ENCODE data around the gene CPNE9. TPM values are rescaled to one million over a fixed set of nuclear protein-coding genes. Genes with fewer than 3 reads are reported as not detected.
A peak's percentile ranks its signal among the peaks of the same experiment; 100 is the strongest.

The CPNE9 gene
- total RNA-seq, 2 donors from 2014 or later, result 0.15 to 0.62 TPM

DNA sequence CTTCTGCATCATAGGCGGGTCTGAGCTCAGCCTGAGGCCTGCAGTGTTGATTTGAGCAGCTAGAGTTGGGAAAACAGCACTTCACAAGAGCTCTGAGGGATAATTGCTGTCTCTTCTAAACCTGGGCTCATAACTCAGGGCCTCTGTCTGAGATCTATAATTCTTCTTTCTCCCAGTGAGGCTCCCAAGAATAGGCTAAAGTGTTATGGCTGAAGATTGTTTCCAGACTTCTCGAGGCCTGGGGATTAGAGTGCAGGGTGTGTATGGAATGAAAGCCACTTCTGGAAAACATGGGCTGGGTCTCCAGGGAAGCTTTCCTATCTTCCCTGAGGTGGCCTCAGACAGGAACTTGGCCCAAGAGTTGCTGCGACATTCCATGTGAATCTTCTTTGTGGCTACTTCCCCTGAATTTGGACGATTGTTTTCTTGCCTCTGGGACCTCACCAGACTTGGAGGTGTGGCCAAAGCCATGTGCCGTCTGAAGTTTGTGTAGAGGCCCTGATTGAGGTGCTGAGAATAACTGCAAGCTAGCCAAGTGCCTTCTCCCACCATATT lies 27.8 kb upstream of the CPNE9 start:
- TF ChIP-seq, protein P1, sequence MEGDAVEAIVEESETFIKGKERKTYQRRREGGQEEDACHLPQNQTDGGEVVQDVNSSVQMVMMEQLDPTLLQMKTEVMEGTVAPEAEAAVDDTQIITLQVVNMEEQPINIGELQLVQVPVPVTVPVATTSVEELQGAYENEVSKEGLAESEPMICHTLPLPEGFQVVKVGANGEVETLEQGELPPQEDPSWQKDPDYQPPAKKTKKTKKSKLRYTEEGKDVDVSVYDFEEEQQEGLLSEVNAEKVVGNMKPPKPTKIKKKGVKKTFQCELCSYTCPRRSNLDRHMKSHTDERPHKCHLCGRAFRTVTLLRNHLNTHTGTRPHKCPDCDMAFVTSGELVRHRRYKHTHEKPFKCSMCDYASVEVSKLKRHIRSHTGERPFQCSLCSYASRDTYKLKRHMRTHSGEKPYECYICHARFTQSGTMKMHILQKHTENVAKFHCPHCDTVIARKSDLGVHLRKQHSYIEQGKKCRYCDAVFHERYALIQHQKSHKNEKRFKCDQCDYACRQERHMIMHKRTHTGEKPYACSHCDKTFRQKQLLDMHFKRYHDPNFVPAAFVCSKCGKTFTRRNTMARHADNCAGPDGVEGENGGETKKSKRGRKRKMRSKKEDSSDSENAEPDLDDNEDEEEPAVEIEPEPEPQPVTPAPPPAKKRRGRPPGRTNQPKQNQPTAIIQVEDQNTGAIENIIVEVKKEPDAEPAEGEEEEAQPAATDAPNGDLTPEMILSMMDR (conservative IDR thresholded peaks at IDR 0.05), result no peak
- Histone ChIP-seq H3K36me3 (ENCODE audit: control insufficient read depth, insufficient read depth, low read length) (peaks cover 85% of the 10 kb centered on the region), H3K4me1 (ENCODE audit: control insufficient read depth, insufficient read depth, low read length) (no peaks in the 10 kb centered on the region), H3K9ac (ENCODE audit: extremely low read depth, low read length, poor library complexity, severe bottlenecking) (no peak overlapping the region), H3K9me3 (ENCODE audit: control insufficient read depth, low read length) (no peaks in the 10 kb centered on the region), H3K27ac (ENCODE audit: low read depth, low read length) (no peak overlapping the region), H3K27me3 (ENCODE audit: control insufficient read depth, insufficient read depth, low read length, poor library complexity, severe bottlenecking) (no peaks in the 10 kb centered on the region), H3K4me3 (ENCODE audit: low read length) (no peak overlapping the region)
- Mint-ChIP-seq H3K27me3 (ENCODE audit: insufficient read depth) (no peaks in the 10 kb centered on the region), H3K4me3 (no peak overlapping the region), H3K36me3 (ENCODE audit: low read depth) (peaks cover 70% of the 10 kb centered on the region), H3K27ac (peak overlapping the region; percentile 48), H3K4me1 (no peaks in the 10 kb centered on the region), H3K9me3 (no peaks in the 10 kb centered on the region)
- WGBS, 2 experiments (ENCODE audit: insufficient coverage in 1 of 2, insufficient read length in 1 of 2), result 78 to 92% methylated on average over 5 of the region's 5 CpGs
- no peak for DNase-seq

DNA sequence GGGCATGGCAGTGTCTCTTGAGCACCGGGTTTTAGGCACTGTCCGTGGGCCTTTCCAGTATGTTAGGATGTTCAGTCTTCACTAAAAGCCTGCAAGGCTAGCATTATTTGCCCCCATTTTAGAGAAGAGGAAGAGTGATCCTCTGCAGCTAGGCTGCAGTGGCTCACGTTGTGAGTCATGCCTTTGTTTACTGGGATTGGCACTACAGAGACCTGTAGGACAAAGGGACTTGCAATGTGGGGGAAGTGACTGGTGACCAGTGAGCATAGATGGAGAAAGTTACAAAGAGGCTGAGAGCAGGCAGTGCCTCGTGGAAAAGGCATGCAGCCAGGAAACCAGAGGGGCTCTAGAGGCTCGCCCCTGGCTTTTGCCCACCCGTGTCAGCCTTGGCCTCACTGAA lies 26.8 kb upstream of the CPNE9 start:
- Histone ChIP-seq H3K4me3 (ENCODE audit: low read length) (no peak overlapping the region), H3K27me3 (ENCODE audit: control insufficient read depth, insufficient read depth, low read length, poor library complexity, severe bottlenecking) (no peaks in the 10 kb centered on the region), H3K9ac (ENCODE audit: extremely low read depth, low read length, poor library complexity, severe bottlenecking) (no peak overlapping the region), H3K27ac (ENCODE audit: low read depth, low read length) (no peak overlapping the region), H3K36me3 (ENCODE audit: control insufficient read depth, insufficient read depth, low read length) (peaks cover 83% of the 10 kb centered on the region), H3K4me1 (ENCODE audit: control insufficient read depth, insufficient read depth, low read length) (no peaks in the 10 kb centered on the region), H3K9me3 (ENCODE audit: control insufficient read depth, low read length) (no peaks in the 10 kb centered on the region)
- H3K36me3 Mint-ChIP-seq (ENCODE audit: low read depth), result peaks cover 65% of the 10 kb centered on the region
- no peaks in the 10 kb centered on the region for H3K27me3 Mint-ChIP-seq (ENCODE audit: insufficient read depth)
- H3K9me3 Mint-ChIP-seq, result no peaks in the 10 kb centered on the region
- WGBS, 2 experiments (ENCODE audit: insufficient coverage in 1 of 2, insufficient read length in 1 of 2), result 67 to 79% methylated on average over 4 to 6 of the region's 6 CpGs
- no peak overlapping the region for H3K4me3 Mint-ChIP-seq
- no peak for DNase-seq
- no peaks in the 10 kb centered on the region for H3K4me1 Mint-ChIP-seq
- H3K27ac Mint-ChIP-seq, result peak overlapping the region; percentile 8
- TF ChIP-seq, protein P1 (conservative IDR thresholded peaks at IDR 0.05), result no peak

DNA sequence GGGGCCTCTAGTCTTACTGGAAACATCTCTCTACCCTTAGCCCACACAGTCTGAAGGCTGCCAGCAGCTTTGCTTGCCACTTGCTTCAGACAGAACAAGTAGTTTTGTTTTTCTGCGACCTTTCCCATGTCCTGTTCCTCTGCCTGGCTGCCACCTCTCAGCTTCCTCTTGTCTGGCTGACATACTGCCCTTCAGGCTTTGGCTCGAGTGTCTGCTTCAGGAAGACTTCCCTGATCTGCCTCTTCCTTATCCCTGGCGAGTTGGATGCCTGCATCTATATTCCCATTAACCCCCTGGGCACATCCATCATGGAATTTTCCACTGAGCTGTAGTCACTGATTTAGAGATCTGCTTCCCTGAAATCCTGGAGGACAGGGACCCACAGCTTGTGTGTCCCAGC lies 25.1 kb upstream of the CPNE9 start:
- TF ChIP-seq, protein P1 (conservative IDR thresholded peaks at IDR 0.05), result no peak
- Histone ChIP-seq H3K4me3 (ENCODE audit: low read length) (no peak overlapping the region), H3K4me1 (ENCODE audit: control insufficient read depth, insufficient read depth, low read length) (no peaks in the 10 kb centered on the region), H3K27me3 (ENCODE audit: control insufficient read depth, insufficient read depth, low read length, poor library complexity, severe bottlenecking) (no peaks in the 10 kb centered on the region), H3K36me3 (ENCODE audit: control insufficient read depth, insufficient read depth, low read length) (peaks cover 81% of the 10 kb centered on the region), H3K27ac (ENCODE audit: low read depth, low read length) (no peak overlapping the region), H3K9me3 (ENCODE audit: control insufficient read depth, low read length) (no peaks in the 10 kb centered on the region), H3K9ac (ENCODE audit: extremely low read depth, low read length, poor library complexity, severe bottlenecking) (no peak overlapping the region)
- Mint-ChIP-seq H3K27me3 (ENCODE audit: insufficient read depth) (no peaks in the 10 kb centered on the region), H3K27ac (no peak overlapping the region), H3K9me3 (no peaks in the 10 kb centered on the region), H3K4me3 (no peak overlapping the region), H3K4me1 (no peaks in the 10 kb centered on the region), H3K36me3 (ENCODE audit: low read depth) (peaks cover 60% of the 10 kb centered on the region)
- 91 to 94% methylated on average over 3 of the region's 3 CpGs for WGBS, 2 experiments (ENCODE audit: insufficient coverage in 1 of 2, insufficient read length in 1 of 2)
- no peak for DNase-seq
